Subcutaneous abdominal adipose tissue (tissue), 5 donors: ENCODE measurements around the gene PLAC1.

Experiments used
- H3K27ac ChIP-seq: one replicate; pipeline ENCODE4 v1.7.0; 2013; ENCODE audit warnings: low read depth, mild to moderate bottlenecking, inconsistent platforms, low read length, moderate library complexity
- H3K27me3 ChIP-seq, 5 donors: one replicate each; pipeline ENCODE4 v1.7.0; 2013; ENCODE audit warnings: low read length in 5 of 5, inconsistent platforms in 1 of 5; ENCODE audit not compliant: control insufficient read depth in 5 of 5, insufficient read depth in 4 of 5
- H3K36me3 ChIP-seq, 5 donors: one replicate each; pipeline ENCODE4 v1.7.0; 2013; ENCODE audit warnings: low read length in 5 of 5; ENCODE audit not compliant: control insufficient read depth in 5 of 5, insufficient read depth in 5 of 5
- H3K4me1 ChIP-seq, 5 donors: one replicate each; pipeline ENCODE4 v1.7.0; 2013; ENCODE audit warnings: low read length in 5 of 5, mild to moderate bottlenecking in 3 of 5, moderate library complexity in 1 of 5; ENCODE audit not compliant: control insufficient read depth in 5 of 5, insufficient read depth in 5 of 5
- H3K4me3 ChIP-seq, 5 donors: one replicate each; pipeline ENCODE4 v1.7.0; 2013; ENCODE audit warnings: low read length in 5 of 5, low read depth in 1 of 5
- H3K9ac ChIP-seq, 5 donors: one replicate each; pipeline ENCODE4 v1.7.0; 2013; ENCODE audit warnings: low read length in 5 of 5, mild to moderate bottlenecking in 4 of 5, moderate library complexity in 3 of 5
- H3K9me3 ChIP-seq, 5 donors: one replicate each; pipeline ENCODE4 v1.7.0; 2013; ENCODE audit warnings: low read length in 5 of 5; ENCODE audit not compliant: control insufficient read depth in 5 of 5
- donor health status: healthy.
- donor health status: healthy.
- donor health status: healthy.
- donor health status: healthy.
- donor health status: healthy.

PLAC1 gene

GRCh38 chrX:134571796-134572195 is 86.5 kb downstream of the PLAC1 start:
- H3K4me3 ChIP-seq = peak overlapping the region in 1 of 5 donors; percentile 24
- no peak overlapping the region for H3K9ac ChIP-seq
- peaks cover 0 to 12% (median 8%) of the 10 kb centered on the region in 5 donors for H3K27me3 ChIP-seq
- H3K36me3 ChIP-seq = no peaks in the 10 kb centered on the region
- no peak overlapping the region for H3K27ac ChIP-seq
- peaks cover 0 to 9% (median 0%) of the 10 kb centered on the region in 5 donors for H3K4me1 ChIP-seq
- peaks cover 0 to 3% (median 0%) of the 10 kb centered on the region in 5 donors for H3K9me3 ChIP-seq

- H3K4me1 ChIP-seq = peaks cover 0 to 9% (median 0%) of the 10 kb centered on the region in 5 donors
- no peak overlapping the region for H3K9ac ChIP-seq
- H3K36me3 ChIP-seq = no peaks in the 10 kb centered on the region
- peaks cover 0 to 12% (median 10%) of the 10 kb centered on the region in 5 donors for H3K27me3 ChIP-seq
- no peak overlapping the region for H3K27ac ChIP-seq
- no peaks in the 10 kb centered on the region for H3K9me3 ChIP-seq
- no peak overlapping the region for H3K4me3 ChIP-seq
Observed at GRCh38 chrX:134570899-134571298, 87.4 kb downstream of the PLAC1 start.

GRCh38 chrX:134570509-134570846 is 87.8 kb downstream of the PLAC1 start:
- H3K9me3 ChIP-seq = no peaks in the 10 kb centered on the region
- peaks cover 0 to 9% (median 0%) of the 10 kb centered on the region in 5 donors for H3K4me1 ChIP-seq
- no peak overlapping the region for H3K9ac ChIP-seq
- no peaks in the 10 kb centered on the region for H3K36me3 ChIP-seq
- peaks cover 0 to 12% (median 11%) of the 10 kb centered on the region in 5 donors for H3K27me3 ChIP-seq
- no peak overlapping the region for H3K4me3 ChIP-seq
- H3K27ac ChIP-seq = no peak overlapping the region

- Histone ChIP-seq H3K27ac (no peak overlapping the region), H3K9ac (no peak overlapping the region), H3K4me1 (peaks cover 0 to 9% (median 0%) of the 10 kb centered on the region in 5 donors), H3K27me3 (peaks cover 0 to 9% (median 8%) of the 10 kb centered on the region in 5 donors), H3K9me3 (no peaks in the 10 kb centered on the region), H3K36me3 (no peaks in the 10 kb centered on the region), H3K4me3 (no peak overlapping the region)
Observed at GRCh38 chrX:134569306-134569705, 89.0 kb downstream of the PLAC1 start.

- no peak overlapping the region for H3K27ac ChIP-seq
- H3K9me3 ChIP-seq = no peaks in the 10 kb centered on the region
- H3K27me3 ChIP-seq = peaks cover 0 to 9% (median 8%) of the 10 kb centered on the region in 5 donors
- H3K9ac ChIP-seq = no peak overlapping the region
- H3K36me3 ChIP-seq = no peaks in the 10 kb centered on the region
- H3K4me3 ChIP-seq = no peak overlapping the region
- peaks cover 0 to 9% (median 0%) of the 10 kb centered on the region in 5 donors for H3K4me1 ChIP-seq
Observed at GRCh38 chrX:134568285-134569016, 89.8 kb downstream of the PLAC1 start.

GRCh38 chrX:134566506-134566905 is 91.8 kb downstream of the PLAC1 start:
- peaks cover 0 to 7% (median 0%) of the 10 kb centered on the region in 5 donors for H3K4me1 ChIP-seq
- no peaks in the 10 kb centered on the region for H3K9me3 ChIP-seq
- no peak overlapping the region for H3K9ac ChIP-seq
- H3K27ac ChIP-seq = no peak overlapping the region
- H3K36me3 ChIP-seq = no peaks in the 10 kb centered on the region
- peaks cover 0 to 10% (median 9%) of the 10 kb centered on the region in 5 donors for H3K27me3 ChIP-seq
- H3K4me3 ChIP-seq = no peak overlapping the region

GRCh38 chrX:134562002-134562401 is 96.3 kb downstream of the PLAC1 start:
- H3K27me3 ChIP-seq = peaks cover 0 to 7% (median 5%) of the 10 kb centered on the region in 5 donors
- no peaks in the 10 kb centered on the region for H3K36me3 ChIP-seq
- no peaks in the 10 kb centered on the region for H3K9me3 ChIP-seq
- no peaks in the 10 kb centered on the region for H3K4me1 ChIP-seq
- H3K9ac ChIP-seq = no peak overlapping the region
- no peak overlapping the region for H3K27ac ChIP-seq
- no peak overlapping the region for H3K4me3 ChIP-seq

- H3K4me3 ChIP-seq = no peak overlapping the region
- peaks cover 4 to 14% (median 8%) of the 10 kb centered on the region in 5 donors for H3K27me3 ChIP-seq
- H3K27ac ChIP-seq = no peak overlapping the region
- no peaks in the 10 kb centered on the region for H3K9me3 ChIP-seq
- H3K4me1 ChIP-seq = no peaks in the 10 kb centered on the region
- no peak overlapping the region for H3K9ac ChIP-seq
- H3K36me3 ChIP-seq = no peaks in the 10 kb centered on the region
Observed at GRCh38 chrX:134558133-134558532, 100.1 kb downstream of the PLAC1 start.

- Histone ChIP-seq H3K4me3 (peak overlapping the region in 1 of 5 donors; percentile 33), H3K9ac (no peak overlapping the region)
Observed at GRCh38 chrX:134554291-134554690, 104.0 kb downstream of the PLAC1 start.

GRCh38 chrX:134552351-134552750 is 105.9 kb downstream of the PLAC1 start:
- Histone ChIP-seq H3K9ac (no peak overlapping the region), H3K27ac (no peak overlapping the region), H3K4me1 (peaks cover 0 to 19% (median 14%) of the 10 kb centered on the region in 5 donors), H3K36me3 (no peaks in the 10 kb centered on the region), H3K27me3 (peaks cover 10 to 30% (median 25%) of the 10 kb centered on the region in 5 donors), H3K4me3 (no peak overlapping the region), H3K9me3 (peaks cover 0 to 3% (median 0%) of the 10 kb centered on the region in 5 donors)

More at GRCh38 chrX:134554291-134554690, 104.0 kb downstream of the PLAC1 start:
- Histone ChIP-seq H3K4me1 (peaks cover 0 to 15% (median 9%) of the 10 kb centered on the region in 5 donors), H3K27me3 (peaks cover 10 to 25% (median 22%) of the 10 kb centered on the region in 5 donors), H3K9me3 (no peaks in the 10 kb centered on the region), H3K36me3 (no peaks in the 10 kb centered on the region), H3K27ac (no peak overlapping the region)
